GM12878 (cell line): ENCODE data around the gene COL9A2. TPM values are rescaled to one million over a fixed set of nuclear protein-coding genes. Genes with fewer than 3 reads are reported as not detected.
A peak's percentile ranks its signal among the peaks of the same experiment; 100 is the strongest.

Source experiments
- CREB1 ChIP-seq: IDR thresholded peaks from 2 replicates; pipeline ENCODE4 v1.6.1; 2012; ENCODE audit warnings: low read depth, mild to moderate bottlenecking, inconsistent platforms
- ETV6 ChIP-seq, 2 experiments: fragments of 450-650 bp in 1 of 2; IDR thresholded peaks in 1 of 2; conservative IDR thresholded peaks in 1 of 2; 2 replicates each; pipeline ENCODE4 v1.6.1; 2014; ENCODE audit warnings: antibody characterized with exemption in 1 of 2, borderline replicate concordance in 1 of 2, low read depth in 1 of 2, mild to moderate bottlenecking in 1 of 2, moderate library complexity in 1 of 2
- FOXM1 ChIP-seq: IDR thresholded peaks from 2 replicates; pipeline ENCODE4 v1.6.1; 2012; ENCODE audit warnings: low read depth, mild to moderate bottlenecking, inconsistent platforms, low read length, moderate library complexity
- GABPA ChIP-seq: IDR thresholded peaks from 2 replicates; pipeline ENCODE4 v1.6.1; 2014; ENCODE audit warnings: antibody characterized with exemption, low read depth, mild to moderate bottlenecking, inconsistent platforms
- HDAC6 ChIP-seq: fragments of 200-600 bp; sonication (generic); IDR thresholded peaks from one replicate; pipeline ENCODE4 v1.8.0; 2017; ENCODE audit warnings: antibody characterized with exemption; ENCODE audit not compliant: unreplicated experiment
- LARP7 ChIP-seq: fragments of 450-650 bp; IDR thresholded peaks from 2 replicates; pipeline ENCODE4 v1.6.1; 2017; ENCODE audit warnings: mild to moderate bottlenecking
- MEF2A ChIP-seq: IDR thresholded peaks from 2 replicates; pipeline ENCODE4 v1.6.1; 2011; ENCODE audit warnings: low read depth, mild to moderate bottlenecking, low read length, moderate library complexity; ENCODE audit not compliant: insufficient read depth
- PML ChIP-seq: IDR thresholded peaks from 2 replicates; pipeline ENCODE4 v1.6.1; 2012; ENCODE audit warnings: low read length, inconsistent platforms
- RAD51 ChIP-seq: fragments of 450-650 bp; IDR thresholded peaks from 2 replicates; pipeline ENCODE4 v1.6.1; 2016; ENCODE audit warnings: moderate library complexity, mild to moderate bottlenecking, inconsistent platforms
- RB1 ChIP-seq: fragments of 450-650 bp; formaldehyde crosslinking; IDR thresholded peaks from 2 replicates; pipeline ENCODE4 v1.6.1; 2017; ENCODE audit warnings: mild to moderate bottlenecking, borderline replicate concordance
- RCOR1 ChIP-seq: conservative IDR thresholded peaks from 2 replicates; pipeline ENCODE4 v1.6.1; 2012; ENCODE audit warnings: low read depth, low read length, improper control_type of control experiment
- RFX5 ChIP-seq: IDR thresholded peaks from 2 replicates; pipeline ENCODE4 v1.6.1; 2011; ENCODE audit warnings: low read depth, low read length, improper control_type of control experiment
- SMARCA5 ChIP-seq: fragments of 450-650 bp; IDR thresholded peaks from 2 replicates; pipeline ENCODE4 v1.6.1; 2017; ENCODE audit warnings: mild to moderate bottlenecking
- polyA plus RNA-seq, 11 experiments: library from polyadenylated mRNA; depleted of rRNA in 4 of 11; unstranded in 6 of 11; stranded (reverse) in 5 of 11; fragments of >200 nt; fragmentation: Nextera tagmentation in 4 of 11; fragmentation: Illumina TruSeq in 1 of 11; extraction: Ambion mirVana in 4 of 11; extraction: Trizol in 1 of 11; gene quantifications; 1 replicate in 1 of 11; 2 replicates in 10 of 11; pipeline versions ENCODE4 v1.2.1 to v1.2.3, GENCODE V29; 2011 to 2016; ENCODE audit warnings: inconsistent platforms in 2 of 11, missing spikeins in 2 of 11, low read depth in 1 of 11
- total RNA-seq, 4 experiments: library from RNA; depleted of rRNA in 3 of 4; stranded (reverse); fragments of >200 nt in 3 of 4; fragmentation: Illumina TruSeq in 1 of 4; extraction: Trizol in 1 of 4; gene quantifications; 2 replicates each; pipeline versions ENCODE4 v1.2.1 to v1.2.3, GENCODE V29; 2013 to 2021
- TF ChIP-seq, protein P1 (sequence below): fragments of 450-650 bp; IDR thresholded peaks from 2 replicates; pipeline ENCODE4 v1.6.1; 2017; ENCODE audit warnings: mild to moderate bottlenecking, moderate library complexity
- TF ChIP-seq, protein P2 (sequence below): IDR thresholded peaks from 2 replicates; pipeline ENCODE4 v1.6.1; 2011; ENCODE audit warnings: mild to moderate bottlenecking, low read depth, low read length, moderate library complexity; ENCODE audit not compliant: insufficient replicate concordance
- TF ChIP-seq, protein P3 (sequence below): fragments of 450-650 bp; IDR thresholded peaks from 2 replicates; pipeline ENCODE4 v1.6.1; 2017; ENCODE audit warnings: antibody characterized with exemption, mild to moderate bottlenecking, moderate library complexity
- TF ChIP-seq, protein P4 (sequence below): fragments of 450-650 bp; IDR thresholded peaks from 2 replicates; pipeline ENCODE4 v1.6.1; 2017; ENCODE audit warnings: mild to moderate bottlenecking
- TF ChIP-seq, protein P5 (sequence below): fragments of 450-650 bp; IDR thresholded peaks from 2 replicates; pipeline ENCODE4 v1.6.1; 2017; ENCODE audit warnings: borderline replicate concordance

Gene COL9A2
- total and polyA plus RNA-seq, 10 of the 15 experiments (the other 5 are each of a cell fraction or from before 2014, with no cell fraction given): 3.1 to 63.3 (median 22.4) TPM

DNA sequence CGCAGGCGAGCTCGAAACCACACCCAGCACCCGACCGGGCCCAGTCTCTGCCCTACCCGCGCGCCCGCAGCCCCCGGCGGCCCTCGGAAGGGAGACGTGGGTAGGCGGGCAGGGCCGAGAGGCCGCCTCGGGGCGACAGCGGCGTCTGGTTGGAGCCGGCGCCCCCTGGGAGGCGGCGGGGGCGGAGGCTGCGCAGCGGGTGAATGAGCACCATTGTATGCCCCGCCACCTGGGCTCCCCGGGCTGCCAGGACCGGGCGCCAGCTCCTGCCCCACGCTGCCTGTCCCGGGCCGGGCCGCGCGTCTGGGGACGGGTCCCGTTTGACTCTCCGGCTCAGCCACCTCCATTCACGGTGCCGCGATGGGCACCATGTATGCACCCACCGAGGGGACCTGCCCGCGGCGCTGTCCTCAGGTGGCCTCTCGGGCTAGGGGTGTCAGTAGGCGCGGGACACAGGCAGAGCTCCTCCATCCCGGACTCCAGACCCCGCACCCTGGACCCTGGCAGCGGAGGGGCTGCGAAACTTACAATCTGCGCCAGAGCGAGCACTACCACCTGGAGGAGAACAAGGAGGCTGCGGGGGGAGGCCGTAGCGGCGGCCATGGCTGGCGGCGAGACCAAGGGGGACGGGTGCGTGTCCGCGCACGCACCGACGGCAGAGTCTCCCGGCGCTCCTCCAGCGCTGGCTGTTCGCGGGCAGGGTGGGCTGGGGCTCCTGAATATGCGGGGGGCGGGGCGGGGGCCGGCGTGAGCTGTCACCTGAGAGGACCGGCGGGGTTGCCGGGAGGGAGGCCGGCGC lies at the start of gene COL9A2 (continued):
- TF ChIP-seq, protein P1, sequence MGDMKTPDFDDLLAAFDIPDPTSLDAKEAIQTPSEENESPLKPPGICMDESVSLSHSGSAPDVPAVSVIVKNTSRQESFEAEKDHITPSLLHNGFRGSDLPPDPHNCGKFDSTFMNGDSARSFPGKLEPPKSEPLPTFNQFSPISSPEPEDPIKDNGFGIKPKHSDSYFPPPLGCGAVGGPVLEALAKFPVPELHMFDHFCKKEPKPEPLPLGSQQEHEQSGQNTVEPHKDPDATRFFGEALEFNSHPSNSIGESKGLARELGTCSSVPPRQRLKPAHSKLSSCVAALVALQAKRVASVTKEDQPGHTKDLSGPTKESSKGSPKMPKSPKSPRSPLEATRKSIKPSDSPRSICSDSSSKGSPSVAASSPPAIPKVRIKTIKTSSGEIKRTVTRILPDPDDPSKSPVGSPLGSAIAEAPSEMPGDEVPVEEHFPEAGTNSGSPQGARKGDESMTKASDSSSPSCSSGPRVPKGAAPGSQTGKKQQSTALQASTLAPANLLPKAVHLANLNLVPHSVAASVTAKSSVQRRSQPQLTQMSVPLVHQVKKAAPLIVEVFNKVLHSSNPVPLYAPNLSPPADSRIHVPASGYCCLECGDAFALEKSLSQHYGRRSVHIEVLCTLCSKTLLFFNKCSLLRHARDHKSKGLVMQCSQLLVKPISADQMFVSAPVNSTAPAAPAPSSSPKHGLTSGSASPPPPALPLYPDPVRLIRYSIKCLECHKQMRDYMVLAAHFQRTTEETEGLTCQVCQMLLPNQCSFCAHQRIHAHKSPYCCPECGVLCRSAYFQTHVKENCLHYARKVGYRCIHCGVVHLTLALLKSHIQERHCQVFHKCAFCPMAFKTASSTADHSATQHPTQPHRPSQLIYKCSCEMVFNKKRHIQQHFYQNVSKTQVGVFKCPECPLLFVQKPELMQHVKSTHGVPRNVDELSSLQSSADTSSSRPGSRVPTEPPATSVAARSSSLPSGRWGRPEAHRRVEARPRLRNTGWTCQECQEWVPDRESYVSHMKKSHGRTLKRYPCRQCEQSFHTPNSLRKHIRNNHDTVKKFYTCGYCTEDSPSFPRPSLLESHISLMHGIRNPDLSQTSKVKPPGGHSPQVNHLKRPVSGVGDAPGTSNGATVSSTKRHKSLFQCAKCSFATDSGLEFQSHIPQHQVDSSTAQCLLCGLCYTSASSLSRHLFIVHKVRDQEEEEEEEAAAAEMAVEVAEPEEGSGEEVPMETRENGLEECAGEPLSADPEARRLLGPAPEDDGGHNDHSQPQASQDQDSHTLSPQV: no peak
- TF ChIP-seq ETV6 (conservative IDR thresholded peaks at IDR 0.05 in 1 of 2, IDR thresholded peaks at IDR 0.05 in 1 of 2; ENCODE audit: borderline replicate concordance in 1 of 2, low read depth in 1 of 2): no peak
- TF ChIP-seq CREB1: no peak
- TF ChIP-seq, protein P2, sequence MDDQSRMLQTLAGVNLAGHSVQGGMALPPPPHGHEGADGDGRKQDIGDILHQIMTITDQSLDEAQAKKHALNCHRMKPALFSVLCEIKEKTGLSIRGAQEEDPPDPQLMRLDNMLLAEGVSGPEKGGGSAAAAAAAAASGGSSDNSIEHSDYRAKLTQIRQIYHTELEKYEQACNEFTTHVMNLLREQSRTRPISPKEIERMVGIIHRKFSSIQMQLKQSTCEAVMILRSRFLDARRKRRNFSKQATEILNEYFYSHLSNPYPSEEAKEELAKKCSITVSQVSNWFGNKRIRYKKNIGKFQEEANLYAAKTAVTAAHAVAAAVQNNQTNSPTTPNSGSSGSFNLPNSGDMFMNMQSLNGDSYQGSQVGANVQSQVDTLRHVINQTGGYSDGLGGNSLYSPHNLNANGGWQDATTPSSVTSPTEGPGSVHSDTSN: no peak
- no peak for TF ChIP-seq GABPA
- no peak for TF ChIP-seq SMARCA5
- TF ChIP-seq MEF2A: no peak
- TF ChIP-seq LARP7: 0 out of 2 replicates have a peak, but pooled peaks have one; percentile 41
- TF ChIP-seq PML: no peak
- TF ChIP-seq, protein P3, sequence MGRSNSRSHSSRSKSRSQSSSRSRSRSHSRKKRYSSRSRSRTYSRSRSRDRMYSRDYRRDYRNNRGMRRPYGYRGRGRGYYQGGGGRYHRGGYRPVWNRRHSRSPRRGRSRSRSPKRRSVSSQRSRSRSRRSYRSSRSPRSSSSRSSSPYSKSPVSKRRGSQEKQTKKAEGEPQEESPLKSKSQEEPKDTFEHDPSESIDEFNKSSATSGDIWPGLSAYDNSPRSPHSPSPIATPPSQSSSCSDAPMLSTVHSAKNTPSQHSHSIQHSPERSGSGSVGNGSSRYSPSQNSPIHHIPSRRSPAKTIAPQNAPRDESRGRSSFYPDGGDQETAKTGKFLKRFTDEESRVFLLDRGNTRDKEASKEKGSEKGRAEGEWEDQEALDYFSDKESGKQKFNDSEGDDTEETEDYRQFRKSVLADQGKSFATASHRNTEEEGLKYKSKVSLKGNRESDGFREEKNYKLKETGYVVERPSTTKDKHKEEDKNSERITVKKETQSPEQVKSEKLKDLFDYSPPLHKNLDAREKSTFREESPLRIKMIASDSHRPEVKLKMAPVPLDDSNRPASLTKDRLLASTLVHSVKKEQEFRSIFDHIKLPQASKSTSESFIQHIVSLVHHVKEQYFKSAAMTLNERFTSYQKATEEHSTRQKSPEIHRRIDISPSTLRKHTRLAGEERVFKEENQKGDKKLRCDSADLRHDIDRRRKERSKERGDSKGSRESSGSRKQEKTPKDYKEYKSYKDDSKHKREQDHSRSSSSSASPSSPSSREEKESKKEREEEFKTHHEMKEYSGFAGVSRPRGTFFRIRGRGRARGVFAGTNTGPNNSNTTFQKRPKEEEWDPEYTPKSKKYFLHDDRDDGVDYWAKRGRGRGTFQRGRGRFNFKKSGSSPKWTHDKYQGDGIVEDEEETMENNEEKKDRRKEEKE: no peak
- TF ChIP-seq RFX5: no peak
- TF ChIP-seq, protein P4, sequence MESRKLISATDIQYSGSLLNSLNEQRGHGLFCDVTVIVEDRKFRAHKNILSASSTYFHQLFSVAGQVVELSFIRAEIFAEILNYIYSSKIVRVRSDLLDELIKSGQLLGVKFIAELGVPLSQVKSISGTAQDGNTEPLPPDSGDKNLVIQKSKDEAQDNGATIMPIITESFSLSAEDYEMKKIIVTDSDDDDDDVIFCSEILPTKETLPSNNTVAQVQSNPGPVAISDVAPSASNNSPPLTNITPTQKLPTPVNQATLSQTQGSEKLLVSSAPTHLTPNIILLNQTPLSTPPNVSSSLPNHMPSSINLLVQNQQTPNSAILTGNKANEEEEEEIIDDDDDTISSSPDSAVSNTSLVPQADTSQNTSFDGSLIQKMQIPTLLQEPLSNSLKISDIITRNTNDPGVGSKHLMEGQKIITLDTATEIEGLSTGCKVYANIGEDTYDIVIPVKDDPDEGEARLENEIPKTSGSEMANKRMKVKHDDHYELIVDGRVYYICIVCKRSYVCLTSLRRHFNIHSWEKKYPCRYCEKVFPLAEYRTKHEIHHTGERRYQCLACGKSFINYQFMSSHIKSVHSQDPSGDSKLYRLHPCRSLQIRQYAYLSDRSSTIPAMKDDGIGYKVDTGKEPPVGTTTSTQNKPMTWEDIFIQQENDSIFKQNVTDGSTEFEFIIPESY: no peak
- no peak for TF ChIP-seq RAD51
- no peak for TF ChIP-seq HDAC6
- no peak for TF ChIP-seq RB1
- no peak for TF ChIP-seq FOXM1
- TF ChIP-seq RCOR1: no peak
- TF ChIP-seq, protein P5, sequence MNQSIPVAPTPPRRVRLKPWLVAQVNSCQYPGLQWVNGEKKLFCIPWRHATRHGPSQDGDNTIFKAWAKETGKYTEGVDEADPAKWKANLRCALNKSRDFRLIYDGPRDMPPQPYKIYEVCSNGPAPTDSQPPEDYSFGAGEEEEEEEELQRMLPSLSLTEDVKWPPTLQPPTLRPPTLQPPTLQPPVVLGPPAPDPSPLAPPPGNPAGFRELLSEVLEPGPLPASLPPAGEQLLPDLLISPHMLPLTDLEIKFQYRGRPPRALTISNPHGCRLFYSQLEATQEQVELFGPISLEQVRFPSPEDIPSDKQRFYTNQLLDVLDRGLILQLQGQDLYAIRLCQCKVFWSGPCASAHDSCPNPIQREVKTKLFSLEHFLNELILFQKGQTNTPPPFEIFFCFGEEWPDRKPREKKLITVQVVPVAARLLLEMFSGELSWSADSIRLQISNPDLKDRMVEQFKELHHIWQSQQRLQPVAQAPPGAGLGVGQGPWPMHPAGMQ: no peak
